22Rv1 (cell line): Measurements from ENCODE around the gene PSG4.
"Not testable (repeated sequence)": the region's sequence is repeated elsewhere in the genome, so short reads cannot be mapped to it uniquely, and the experiment has no call there.

ENCODE experiments used
- CTCF ChIP-seq: fragments of 450-650 bp; IDR thresholded peaks from 2 replicates; pipeline ENCODE4 v1.5.1; 2017; ENCODE audit warnings: mild to moderate bottlenecking
- ZFX ChIP-seq: fragments of 450-650 bp; IDR thresholded peaks from 2 replicates; pipeline ENCODE4 v1.6.1; 2017; ENCODE audit warnings: antibody characterized with exemption, borderline replicate concordance

GRCh38 chr19:43203611-43204010 lies 1.8 kb downstream of the PSG4 start:
- TF ChIP-seq CTCF, ZFX: not testable (repeated sequence)
